Liver (tissue), 9 donors: ENCODE measurements around the gene SOD1. TPM values are rescaled to one million over a fixed set of nuclear protein-coding genes. Genes with fewer than 3 reads are reported as not detected.

Experiments used
- DNase-seq: peaks from one replicate; pipeline ENCODE4 v3.0.0-alpha.2; 2017; ENCODE audit warnings: low spot score
- H3K27ac ChIP-seq, 2 donors: one replicate each; pipeline ENCODE4 v1.7.0; 2013; ENCODE audit warnings: inconsistent platforms in 2 of 2, low read length in 2 of 2, control low read depth in 1 of 2, low read depth in 1 of 2, mild to moderate bottlenecking in 1 of 2
- H3K27me3 ChIP-seq, 4 donors: one replicate each; pipeline versions ENCODE4 v1.6.1 to v1.7.0; 2013; ENCODE audit warnings: low read length in 3 of 4, inconsistent platforms in 1 of 4, mild to moderate bottlenecking in 1 of 4, moderate library complexity in 1 of 4; ENCODE audit not compliant: control insufficient read depth in 4 of 4, insufficient read depth in 4 of 4
- H3K36me3 ChIP-seq, 4 donors: one replicate each; pipeline versions ENCODE4 v1.6.1 to v1.7.0; 2013; ENCODE audit warnings: low read length in 3 of 4, mild to moderate bottlenecking in 3 of 4, low read depth in 1 of 4, moderate library complexity in 1 of 4; ENCODE audit not compliant: control insufficient read depth in 4 of 4, insufficient read depth in 3 of 4
- H3K4me1 ChIP-seq, 4 donors: one replicate each; pipeline versions ENCODE4 v1.6.1 to v1.7.0; 2013; ENCODE audit warnings: low read length in 3 of 4, mild to moderate bottlenecking in 3 of 4, moderate library complexity in 1 of 4; ENCODE audit not compliant: control insufficient read depth in 4 of 4, insufficient read depth in 4 of 4
- H3K4me3 ChIP-seq, 3 donors: one replicate each; pipeline versions ENCODE4 v1.6.1 to v1.7.0; 2013; ENCODE audit warnings: low read length in 3 of 3, control low read depth in 1 of 3, low read depth in 1 of 3, mild to moderate bottlenecking in 1 of 3
- H3K9ac ChIP-seq, 2 donors: one replicate each; pipeline ENCODE4 v1.7.0; 2013; ENCODE audit warnings: low read length in 2 of 2, mild to moderate bottlenecking in 2 of 2, moderate library complexity in 2 of 2, control low read depth in 1 of 2, low read depth in 1 of 2
- H3K9me3 ChIP-seq, 4 donors: one replicate each; pipeline versions ENCODE4 v1.6.1 to v1.7.0; 2013; ENCODE audit warnings: low read length in 3 of 4; ENCODE audit not compliant: control insufficient read depth in 4 of 4
- ATF3 ChIP-seq: IDR thresholded peaks from 2 replicates; pipeline ENCODE4 v1.6.1; 2016; ENCODE audit warnings: antibody characterized with exemption
- CTCF ChIP-seq: fragments of 150-350 bp; IDR thresholded peaks from 2 replicates; pipeline ENCODE4 v1.5.1; 2017; ENCODE audit warnings: improper control_type of control experiment, low read depth, low read length; ENCODE audit not compliant: missing input control
- EGR1 ChIP-seq, 2 donors: IDR thresholded peaks; 2 replicates each; pipeline ENCODE4 v1.6.1; 2016 to 2018; ENCODE audit warnings: antibody characterized with exemption in 2 of 2, low read depth in 2 of 2
- FOXA1 ChIP-seq: IDR thresholded peaks from 2 replicates; pipeline ENCODE4 v1.6.1; 2016; ENCODE audit warnings: antibody characterized with exemption
- GABPA ChIP-seq, 2 donors: IDR thresholded peaks in 1 of 2; conservative IDR thresholded peaks in 1 of 2; 2 replicates each; pipeline ENCODE4 v1.6.1; 2016; ENCODE audit warnings: antibody characterized with exemption in 2 of 2, mild to moderate bottlenecking in 1 of 2, moderate library complexity in 1 of 2
- HNF4A ChIP-seq, 2 donors: conservative IDR thresholded peaks; 2 replicates each; pipeline ENCODE4 v1.6.1; 2016; ENCODE audit warnings: antibody characterized with exemption in 2 of 2, mild to moderate bottlenecking in 2 of 2
- HNF4G ChIP-seq: IDR thresholded peaks from 2 replicates; pipeline ENCODE4 v1.6.1; 2016; ENCODE audit warnings: antibody characterized with exemption
- MAX ChIP-seq: IDR thresholded peaks from 2 replicates; pipeline ENCODE4 v1.6.1; 2016; ENCODE audit warnings: antibody characterized with exemption
- NR2F2 ChIP-seq: IDR thresholded peaks from 2 replicates; pipeline ENCODE4 v1.6.1; 2016; ENCODE audit warnings: antibody characterized with exemption
- RAD21 ChIP-seq, 2 donors: IDR thresholded peaks; 2 replicates each; pipeline ENCODE4 v1.6.1; 2016; ENCODE audit warnings: antibody characterized with exemption in 2 of 2, mild to moderate bottlenecking in 2 of 2
- REST ChIP-seq: IDR thresholded peaks from 2 replicates; pipeline ENCODE4 v1.6.1; 2016; ENCODE audit warnings: antibody characterized with exemption, mild to moderate bottlenecking
- RXRA ChIP-seq, 2 donors: IDR thresholded peaks; 2 replicates each; pipeline ENCODE4 v1.6.1; 2017 to 2018; ENCODE audit warnings: antibody characterized with exemption in 2 of 2, mild to moderate bottlenecking in 1 of 2
- SP1 ChIP-seq: IDR thresholded peaks from 2 replicates; pipeline ENCODE4 v1.6.1; 2018; ENCODE audit warnings: antibody characterized with exemption, mild to moderate bottlenecking
- TAF1 ChIP-seq: conservative IDR thresholded peaks from 2 replicates; pipeline ENCODE4 v1.6.1; 2016; ENCODE audit warnings: antibody characterized with exemption, mild to moderate bottlenecking
- YY1 ChIP-seq: IDR thresholded peaks from 2 replicates; pipeline ENCODE4 v1.6.1; 2016; ENCODE audit warnings: antibody characterized with exemption, mild to moderate bottlenecking
- ZBTB33 ChIP-seq: IDR thresholded peaks from 2 replicates; pipeline ENCODE4 v1.6.1; 2016; ENCODE audit warnings: antibody characterized with exemption
- WGBS: extraction: QIAGEN DNeasy Blood & Tissue Kit; methylation state at CpG from one replicate; pipeline ENCODE4 v1.1.7; 2013; 5-methylcytosine and 5-hydroxymethylcytosine counted together
- polyA plus RNA-seq, 2 donors: library from polyadenylated mRNA; stranded (reverse) in 1 of 2; unstranded in 1 of 2; fragments of 200-250 nt in 1 of 2; fragments of >200 nt in 1 of 2; fragmentation: Nextera tagmentation in 1 of 2; extraction: Ambion mirVana in 1 of 2; gene quantifications; one replicate each; pipeline versions ENCODE4 v1.2.1 to v1.2.3, GENCODE V29; 2013 to 2015
- total RNA-seq, 2 donors: library from RNA; depleted of rRNA; stranded (reverse); fragments of >200 nt; gene quantifications; one replicate each; pipeline ENCODE4 v1.2.3, GENCODE V29; 2014
- donor health status: healthy.
- donor health status: healthy.
- donor health status: healthy.
- donor health status: healthy.
- donor health status: healthy.

SOD1 gene
- total and polyA plus RNA-seq, 4 donors = 129 to 1,258 (median 658) TPM

GRCh38 chr21:31713115-31713514 lies 53.6 kb downstream of the SOD1 start:
- Histone ChIP-seq H3K27ac (no peak overlapping the region), H3K9me3 (no peaks in the 10 kb centered on the region), H3K36me3 (no peaks in the 10 kb centered on the region), H3K4me3 (no peak overlapping the region), H3K27me3 (no peaks in the 10 kb centered on the region), H3K4me1 (peaks cover 6 to 33% (median 15%) of the 10 kb centered on the region in 4 donors), H3K9ac (no peak overlapping the region)
- WGBS = 59% methylated on average over 3 of the region's 3 CpGs
- TF ChIP-seq HNF4G (no peak), NR2F2 (no peak), REST (no peak), HNF4A (conservative IDR thresholded peaks at IDR 0.05) (no peak), CTCF (no peak), ZBTB33 (no peak), TAF1 (no peak), SP1 (no peak), RAD21 (IDR thresholded peaks at IDR 0.05) (no peak), GABPA (IDR thresholded peaks at IDR 0.05 in 1 of 2, conservative IDR thresholded peaks at IDR 0.05 in 1 of 2) (no peak), MAX (no peak), FOXA1 (no peak), EGR1 (IDR thresholded peaks at IDR 0.05; ENCODE audit: low read depth in 2 of 2) (no peak), RXRA (IDR thresholded peaks at IDR 0.05) (no peak)
- no peak for DNase-seq

- H3K9me3 ChIP-seq = no peaks in the 10 kb centered on the region
- no peak for DNase-seq
- H3K4me3 ChIP-seq = no peak overlapping the region
- no peak overlapping the region for H3K27ac ChIP-seq
- H3K27me3 ChIP-seq = no peaks in the 10 kb centered on the region
- H3K4me1 ChIP-seq = peaks cover 5 to 33% (median 15%) of the 10 kb centered on the region in 4 donors
- no peaks in the 10 kb centered on the region for H3K36me3 ChIP-seq
- TF ChIP-seq ATF3 (no peak), REST (no peak), YY1 (no peak), RAD21 (IDR thresholded peaks at IDR 0.05) (no peak), ZBTB33 (no peak)
- H3K9ac ChIP-seq = no peak overlapping the region
- WGBS = 83% methylated on average over 5 of the region's 5 CpGs
These were observed 54.7 kb downstream of the SOD1 start for GRCh38 chr21:31713973-31714740.
